ENCODE measurements around the gene GPRC5B.

DNA sequence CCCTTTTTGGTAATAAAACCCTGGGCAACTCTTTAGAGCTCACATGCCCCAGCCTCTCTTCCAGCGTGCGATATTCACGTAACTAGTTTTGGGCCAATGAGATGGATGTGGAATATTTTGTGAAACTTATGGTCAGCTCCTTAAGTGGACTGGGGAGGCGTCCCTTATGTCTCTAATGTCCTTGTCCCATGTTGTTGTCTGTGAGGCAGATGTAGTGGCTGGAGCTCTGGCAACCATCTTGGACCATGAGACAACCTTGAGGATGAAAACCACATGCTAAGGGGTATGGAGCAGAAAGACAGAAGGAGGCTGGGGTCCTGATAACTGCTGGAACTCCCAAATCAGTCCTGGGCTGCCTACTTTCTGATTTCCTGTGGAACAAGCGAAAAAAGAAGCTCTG is 31.4 kb upstream of the GPRC5B start:
- TF ChIP-seq POLR2A (IDR thresholded peaks at IDR 0.05), result no peak
- TF ChIP-seq, protein P1, sequence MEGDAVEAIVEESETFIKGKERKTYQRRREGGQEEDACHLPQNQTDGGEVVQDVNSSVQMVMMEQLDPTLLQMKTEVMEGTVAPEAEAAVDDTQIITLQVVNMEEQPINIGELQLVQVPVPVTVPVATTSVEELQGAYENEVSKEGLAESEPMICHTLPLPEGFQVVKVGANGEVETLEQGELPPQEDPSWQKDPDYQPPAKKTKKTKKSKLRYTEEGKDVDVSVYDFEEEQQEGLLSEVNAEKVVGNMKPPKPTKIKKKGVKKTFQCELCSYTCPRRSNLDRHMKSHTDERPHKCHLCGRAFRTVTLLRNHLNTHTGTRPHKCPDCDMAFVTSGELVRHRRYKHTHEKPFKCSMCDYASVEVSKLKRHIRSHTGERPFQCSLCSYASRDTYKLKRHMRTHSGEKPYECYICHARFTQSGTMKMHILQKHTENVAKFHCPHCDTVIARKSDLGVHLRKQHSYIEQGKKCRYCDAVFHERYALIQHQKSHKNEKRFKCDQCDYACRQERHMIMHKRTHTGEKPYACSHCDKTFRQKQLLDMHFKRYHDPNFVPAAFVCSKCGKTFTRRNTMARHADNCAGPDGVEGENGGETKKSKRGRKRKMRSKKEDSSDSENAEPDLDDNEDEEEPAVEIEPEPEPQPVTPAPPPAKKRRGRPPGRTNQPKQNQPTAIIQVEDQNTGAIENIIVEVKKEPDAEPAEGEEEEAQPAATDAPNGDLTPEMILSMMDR (IDR thresholded peaks at IDR 0.05), result no peak

Measured in thyroid gland (tissue), 4 donors.